Measurements from ENCODE around the gene FOXL3. TPM values are rescaled to one million over a fixed set of nuclear protein-coding genes. Genes with fewer than 3 reads are reported as not detected.

FOXL3 gene
- polyA plus RNA-seq, 1 of the 3 experiments (the other 2 are of a cell fraction), result not detected

GRCh38 chr7:303884-304573 lies 14.1 kb downstream of the FOXL3 start:
- Histone ChIP-seq H3K4me2 (no peak overlapping the region), H3K4me3 (ENCODE audit: low read depth in 2 of 2, low read length in 1 of 2) (no peak overlapping the region), H4K20me1 (ENCODE audit: insufficient read depth) (no peaks in the 10 kb centered on the region), H3K79me2 (ENCODE audit: insufficient read depth) (no peaks in the 10 kb centered on the region), H3K9me3 (peaks cover 14% of the 10 kb centered on the region; the same call in 1 of the 2 replicates), H2AFZ (ENCODE audit: low read depth) (no peak overlapping the region), H3K9me2 (no peaks in the 10 kb centered on the region), H3K9ac (no peak overlapping the region), H3K36me3 (replicated peaks in 1 of 2; ENCODE audit: control insufficient read depth in 1 of 2, insufficient read depth in 2 of 2, low read length in 1 of 2) (no peaks in the 10 kb centered on the region), H3F3A (replicated peaks; ENCODE audit: insufficient read depth) (no peaks in the 10 kb centered on the region), H3K27ac (ENCODE audit: low read depth in 2 of 2, low read length in 1 of 2) (no peak overlapping the region), H3K27me3 (ENCODE audit: insufficient read depth) (peaks cover 19% of the 10 kb centered on the region), H3K4me1 (ENCODE audit: control insufficient read depth in 1 of 2, insufficient read depth in 2 of 2, low read depth in 1 of 2, low read length in 1 of 2) (no peaks in the 10 kb centered on the region)
- ChIA-PET CTCF (interaction anchor here (0.9 kb wide), 1 partner anchor 17 kb away, joined by 4 read pairs; no protein-coding TSS in a partner anchor), POLR2A (no interaction called here)
- TF ChIP-seq RCOR1 (IDR thresholded peaks at IDR 0.05; ENCODE audit: low read length), result no peak
- TF ChIP-seq EZH2phosphoT487 (IDR thresholded peaks at IDR 0.05; ENCODE audit: borderline replicate concordance, low read depth), result no peak
- TF ChIP-seq FOXM1 (IDR thresholded peaks at IDR 0.05; ENCODE audit: low read depth), result no peak
- no peak for TF ChIP-seq YY1 (IDR thresholded peaks at IDR 0.05; ENCODE audit: low read depth)
- WGBS (ENCODE audit: low lambda C conversion rate), result 58% methylated on average over 18 of the region's 24 CpGs
- no peak for DNase-seq

- no peak overlapping the region for H3K9ac ChIP-seq
- H3K4me1 ChIP-seq (ENCODE audit: control insufficient read depth in 1 of 2, insufficient read depth in 2 of 2, low read depth in 1 of 2, low read length in 1 of 2), result no peaks in the 10 kb centered on the region
- H3K27ac ChIP-seq (ENCODE audit: low read depth in 2 of 2, low read length in 1 of 2), result no peak overlapping the region
- DNase-seq, result peak; percentile 37
- H4K20me1 ChIP-seq (ENCODE audit: insufficient read depth), result no peaks in the 10 kb centered on the region
- no peaks in the 10 kb centered on the region for H3K9me2 ChIP-seq
- ChIA-PET POLR2A (no interaction called here), CTCF (interaction anchor here (0.8 to 2.6 kb wide), 3 partner anchors 10 to 28 kb away, joined by 3 to 19 read pairs (median 5); no protein-coding TSS in a partner anchor)
- H3F3A ChIP-seq (replicated peaks; ENCODE audit: insufficient read depth), result no peaks in the 10 kb centered on the region
- TF ChIP-seq YY1 (IDR thresholded peaks at IDR 0.05; ENCODE audit: low read depth) (no peak), MAX (IDR thresholded peaks at IDR 0.05; ENCODE audit: low read depth) (no peak), ELF1 (IDR thresholded peaks at IDR 0.05) (no peak), CHD2 (IDR thresholded peaks at IDR 0.05; ENCODE audit: low read length, partially characterized antibody) (no peak), CTCF (IDR thresholded peaks at IDR 0.05) (no peak), RFX5 (IDR thresholded peaks at IDR 0.05; ENCODE audit: low read length) (no peak), ZBTB33 (IDR thresholded peaks at IDR 0.05; ENCODE audit: borderline replicate concordance, low read depth) (no peak)
- H3K4me3 ChIP-seq (ENCODE audit: low read depth in 2 of 2, low read length in 1 of 2), result no peak overlapping the region
- peaks cover 14% of the 10 kb centered on the region; the same call in 1 of the 2 replicates for H3K9me3 ChIP-seq
- H3K79me2 ChIP-seq (ENCODE audit: insufficient read depth), result no peaks in the 10 kb centered on the region
- H2AFZ ChIP-seq (ENCODE audit: low read depth), result no peak overlapping the region
- WGBS (ENCODE audit: low lambda C conversion rate), result 39% methylated on average over 14 of the region's 19 CpGs
- H3K27me3 ChIP-seq (ENCODE audit: insufficient read depth), result peaks cover 15% of the 10 kb centered on the region
- H3K4me2 ChIP-seq, result no peak overlapping the region
- no peaks in the 10 kb centered on the region for H3K36me3 ChIP-seq (replicated peaks in 1 of 2; ENCODE audit: control insufficient read depth in 1 of 2, insufficient read depth in 2 of 2, low read length in 1 of 2)
These were observed 14.8 kb downstream of the FOXL3 start for GRCh38 chr7:304574-305409.
